IMR-90 (cell line): ENCODE data around the gene ABL2. TPM values are rescaled to one million over a fixed set of nuclear protein-coding genes. Genes with fewer than 3 reads are reported as not detected.

ENCODE experiments used
- ATAC-seq: fragments of 200-7000 bp; cut with Tn5 transposase; 2 replicates; pipeline ENCODE4 v1.9.1; 2020; ENCODE audit warnings: low read depth, mild to moderate bottlenecking, moderate library complexity
- BruUV-seq: library from RNA; stranded (reverse); fragments of 400-500 nt; replicated peaks from 2 replicates; lab custom pipeline; 2021; lab: Mats Ljungman, UMichigan
- CTCF ChIA-PET: fragments of 300-600 bp; formaldehyde crosslinking; extraction: SDS; loops from one replicate; lab custom pipeline; 2021; ENCODE audit warnings: antibody characterized with exemption; lab: Yijun Ruan, JAX
- POLR2A ChIA-PET: fragments of 300-600 bp; sonication (Branson Sonifier 250); formaldehyde crosslinking; loops from one replicate; lab custom pipeline; 2022; ENCODE audit warnings: antibody characterized with exemption; ENCODE audit not compliant: unreplicated experiment; lab: Charles Lee
- DNase-seq: peaks from one replicate; pipeline ENCODE4 v3.0.0; 2013
- H2AFZ ChIP-seq: replicated peaks from 2 replicates; pipeline ENCODE3; 2013; ENCODE audit warnings: low read length, mild to moderate bottlenecking; ENCODE audit not compliant: poor library complexity
- H2AK5ac ChIP-seq: 2 replicates; pipeline ENCODE4 v1.6.1; 2013; ENCODE audit warnings: low read depth, low read length, inconsistent platforms
- H2AK9ac ChIP-seq: replicated peaks from 2 replicates; pipeline ENCODE3; 2013; ENCODE audit warnings: mild to moderate bottlenecking, low read depth, low read length, moderate library complexity; ENCODE audit not compliant: poor library complexity
- H2BK120ac ChIP-seq: 2 replicates; pipeline ENCODE4 v1.6.1; 2013; ENCODE audit warnings: low read depth, low read length, inconsistent platforms
- H2BK15ac ChIP-seq: 3 replicates; pipeline ENCODE4 v1.6.1; 2013; ENCODE audit warnings: low read depth, low read length, inconsistent platforms
- H2BK20ac ChIP-seq: 2 replicates; pipeline ENCODE4 v1.6.1; 2013; ENCODE audit warnings: low read depth, mild to moderate bottlenecking, inconsistent platforms, low read length, moderate library complexity
- H2BK5ac ChIP-seq: 2 replicates; pipeline ENCODE4 v1.6.1; 2013; ENCODE audit warnings: mild to moderate bottlenecking, low read depth, low read length, inconsistent platforms; ENCODE audit not compliant: poor library complexity, severe bottlenecking
- H3K14ac ChIP-seq: replicated peaks from 2 replicates; pipeline ENCODE4 v1.6.1; 2013; ENCODE audit warnings: low read depth, low read length, inconsistent platforms
- H3K18ac ChIP-seq: 2 replicates; pipeline ENCODE4 v1.6.1; 2013; ENCODE audit warnings: low read depth, low read length, control low read depth
- H3K23ac ChIP-seq: 2 replicates; pipeline ENCODE4 v1.6.1; 2013; ENCODE audit warnings: low read depth, low read length, inconsistent platforms
- H3K27ac ChIP-seq: 2 replicates; pipeline ENCODE4 v1.5.1; 2013; ENCODE audit warnings: mild to moderate bottlenecking, control low read depth, low read length; ENCODE audit not compliant: insufficient read depth
- H3K27me3 ChIP-seq: 2 replicates; pipeline ENCODE4 v1.6.1; 2013; ENCODE audit warnings: low read length; ENCODE audit not compliant: control insufficient read depth, insufficient read depth
- H3K36me3 ChIP-seq: 2 replicates; pipeline ENCODE4 v1.6.1; 2013; ENCODE audit warnings: low read length, mixed read lengths; ENCODE audit not compliant: control insufficient read depth, insufficient read depth
- H3K4ac ChIP-seq: 2 replicates; pipeline ENCODE4 v1.6.1; 2013; ENCODE audit warnings: low read depth, low read length, inconsistent platforms
- H3K4me1 ChIP-seq: 2 replicates; pipeline ENCODE4 v1.6.1; 2013; ENCODE audit warnings: low read length, mixed read lengths; ENCODE audit not compliant: control insufficient read depth, insufficient read depth
- H3K4me2 ChIP-seq: 2 replicates; pipeline ENCODE4 v1.6.1; 2013; ENCODE audit warnings: low read depth, mild to moderate bottlenecking, control low read depth, low read length, moderate library complexity
- H3K4me3 ChIP-seq: 2 replicates; pipeline ENCODE4 v1.5.1; 2013; ENCODE audit warnings: low read depth, mild to moderate bottlenecking, control low read depth, low read length, moderate library complexity; ENCODE audit not compliant: insufficient read depth
- H3K56ac ChIP-seq: 2 replicates; pipeline ENCODE4 v1.6.1; 2013; ENCODE audit warnings: low read length, inconsistent platforms; ENCODE audit not compliant: insufficient read depth; ENCODE audit errors: extremely low read depth
- H3K79me1 ChIP-seq, 2 experiments: 2 replicates each; pipeline ENCODE4 v1.6.1; 2013; ENCODE audit warnings: low read length in 2 of 2, inconsistent platforms in 1 of 2, low read depth in 1 of 2
- H3K9ac ChIP-seq: 2 replicates; pipeline ENCODE4 v1.6.1; 2013; ENCODE audit warnings: low read depth, low read length, control low read depth
- H3K9me1 ChIP-seq: 2 replicates; pipeline ENCODE4 v1.6.1; 2013; ENCODE audit warnings: low read length, inconsistent platforms; ENCODE audit not compliant: insufficient read depth
- H3K9me3 ChIP-seq: 2 replicates; pipeline ENCODE4 v1.6.1; 2013; ENCODE audit warnings: low read length; ENCODE audit not compliant: control insufficient read depth, insufficient read depth
- H4K20me1 ChIP-seq: 2 replicates; pipeline ENCODE4 v1.6.1; 2013; ENCODE audit warnings: low read length, inconsistent platforms; ENCODE audit not compliant: insufficient read depth
- H4K5ac ChIP-seq: 2 replicates; pipeline ENCODE4 v1.6.1; 2013; ENCODE audit warnings: mild to moderate bottlenecking, low read depth, low read length, control low read depth
- H4K8ac ChIP-seq, 2 experiments: 2 replicates each; pipeline ENCODE4 v1.6.1; 2013; ENCODE audit warnings: low read depth in 2 of 2, low read length in 2 of 2, control low read depth in 1 of 2, inconsistent platforms in 1 of 2
- H4K91ac ChIP-seq: 2 replicates; pipeline ENCODE4 v1.6.1; 2013; ENCODE audit warnings: low read depth, low read length, inconsistent platforms; ENCODE audit not compliant: insufficient read depth
- USF2 ChIP-seq: fragments of 150-350 bp; IDR thresholded peaks from 2 replicates; pipeline ENCODE4 v1.6.1; 2017; ENCODE audit warnings: mild to moderate bottlenecking, antibody characterized with exemption, low read length, low read depth
- WGBS, 2 experiments: methylation state at CpG; one replicate each; pipeline versions ENCODE4 v1.1.5 to v1.1.7; 2013; ENCODE audit warnings: missing lambda C conversion rate in 2 of 2; ENCODE audit not compliant: insufficient read length in 1 of 2; ENCODE audit errors: extremely low coverage in 2 of 2; 5-methylcytosine and 5-hydroxymethylcytosine counted together
- dilution Hi-C: fragments of 300-500 bp; cut with HindIII; formaldehyde crosslinking; loops from one replicate; pipeline ENCODE4 v1.14.3; 2018; ENCODE audit warnings: low sequenced_read_pairs; ENCODE audit not compliant: unreplicated experiment
- in situ Hi-C: fragments of 300-500 bp; cut with MboI; formaldehyde crosslinking; loops from 3 replicates; pipeline ENCODE4 v1.14.3; 2019; ENCODE audit warnings: low sequenced_read_pairs, inconsistent platforms, mixed read lengths
- intact Hi-C: fragments of 100-400 bp; cut with micrococcal nuclease; formaldehyde crosslinking; loops from 2 replicates; pipeline ENCODE4 v1.10.0; 2022
- polyA plus RNA-seq, 3 experiments: library from polyadenylated mRNA; depleted of rRNA; stranded (reverse); fragments of >200 nt; gene quantifications; 2 replicates each; pipeline ENCODE4 v1.2.3, GENCODE V29; 2012; ENCODE audit warnings: low replicate concordance in 1 of 3
- total RNA-seq: library from RNA; depleted of rRNA; stranded (reverse); fragments of >200 nt; gene quantifications from 2 replicates; pipeline ENCODE4 v1.2.3, GENCODE V29; 2012

ABL2 gene
- total and polyA plus RNA-seq, 2 of the 4 experiments (the other 2 are of a cell fraction) = 9.7 to 110 TPM

GRCh38 chr1:179053486-179053885 is 176.0 kb downstream of the ABL2 start:
- H3K9ac ChIP-seq = no peak overlapping the region
- no peak overlapping the region for H3K27ac ChIP-seq
- H4K20me1 ChIP-seq = no peaks in the 10 kb centered on the region
- no peak overlapping the region for H3K56ac ChIP-seq
- dilution Hi-C loops = no loop called here
- H3K36me3 ChIP-seq = no peaks in the 10 kb centered on the region; the same call in 1 of the 2 replicates
- H3K23ac ChIP-seq = no peak overlapping the region
- H3K9me3 ChIP-seq = no peaks in the 10 kb centered on the region
- H3K4ac ChIP-seq = no peak overlapping the region
- no peak overlapping the region for H3K14ac ChIP-seq
- intact Hi-C loops = no loop called here
- WGBS, 2 experiments = no CpG with 5 or more reads among the region's 2 CpGs
- no peak for ATAC-seq
- H2BK5ac ChIP-seq = no peak overlapping the region
- H3K18ac ChIP-seq = no peak overlapping the region
- POLR2A ChIA-PET = no interaction called here
- H2BK120ac ChIP-seq = no peak overlapping the region
- H2BK20ac ChIP-seq = no peak overlapping the region
- H3K4me3 ChIP-seq = no peak overlapping the region
- H3K4me2 ChIP-seq = no peak overlapping the region
- H2AFZ ChIP-seq = no peak overlapping the region
- BruUV-seq = no TSS peak
- no peak overlapping the region for H4K91ac ChIP-seq
- H3K4me1 ChIP-seq = peaks cover 4% of the 10 kb centered on the region
- DNase-seq = no peak
- no peaks in the 10 kb centered on the region for H3K27me3 ChIP-seq
- CTCF ChIA-PET = no interaction called here
- no peak overlapping the region for H2AK5ac ChIP-seq
- no peak overlapping the region for H4K8ac ChIP-seq
- H4K5ac ChIP-seq = no peak overlapping the region
- H3K79me1 ChIP-seq = peaks cover 6 to 9% of the 10 kb centered on the region in 2 experiments; a peak in 3 of 4 replicates
- no peak overlapping the region for H2AK9ac ChIP-seq
- peaks cover 10% of the 10 kb centered on the region for H3K9me1 ChIP-seq
- no peak for TF ChIP-seq USF2
- H2BK15ac ChIP-seq = no peak overlapping the region
- in situ Hi-C loops = no loop called here
